Stimulated activated CD8-positive, alpha-beta memory T cell treated with anti-CD3 and anti-CD28 coated beads, Interleukin-2, amount 100 ng/mL, for 1 hour (primary cell): ENCODE results near the gene KIAA1549.

Experiments used
- DNase-seq, 2 donors: peaks; one replicate each; pipeline ENCODE4 v3.0.0-alpha.2; 2020; ENCODE audit warnings: low read depth in 2 of 2

Gene KIAA1549

DNA sequence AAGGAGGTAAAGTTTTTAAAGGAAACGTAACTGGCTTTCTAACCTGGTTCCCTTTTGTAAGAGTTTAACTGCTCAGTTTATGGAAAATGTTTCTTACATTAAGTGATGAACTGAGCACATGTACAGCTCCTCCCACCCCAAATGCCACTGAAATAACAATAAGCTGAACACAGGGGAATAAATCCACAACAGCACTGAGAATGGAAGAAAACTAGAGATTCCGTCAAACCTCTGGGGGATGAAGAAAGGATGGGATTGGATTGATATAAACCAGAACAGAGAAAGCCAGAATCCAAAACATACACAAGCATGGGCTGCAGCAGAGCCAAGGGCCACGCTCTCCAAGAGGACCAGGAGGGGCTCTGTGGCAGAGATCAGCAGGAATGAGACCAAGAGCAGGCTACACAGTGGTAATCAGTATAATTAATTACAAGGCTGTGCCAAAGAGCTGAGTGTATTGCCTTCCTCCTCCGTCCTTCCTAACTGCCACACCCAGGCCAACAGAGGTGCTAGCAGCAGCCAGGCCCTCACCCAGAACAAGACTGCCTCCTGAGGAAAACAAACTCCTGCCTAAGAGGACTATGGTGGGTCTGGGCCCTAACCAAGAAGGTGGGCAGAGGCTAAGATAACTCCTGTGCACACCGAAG, 73.9 kb downstream of the KIAA1549 start:
- no peak for DNase-seq

DNA sequence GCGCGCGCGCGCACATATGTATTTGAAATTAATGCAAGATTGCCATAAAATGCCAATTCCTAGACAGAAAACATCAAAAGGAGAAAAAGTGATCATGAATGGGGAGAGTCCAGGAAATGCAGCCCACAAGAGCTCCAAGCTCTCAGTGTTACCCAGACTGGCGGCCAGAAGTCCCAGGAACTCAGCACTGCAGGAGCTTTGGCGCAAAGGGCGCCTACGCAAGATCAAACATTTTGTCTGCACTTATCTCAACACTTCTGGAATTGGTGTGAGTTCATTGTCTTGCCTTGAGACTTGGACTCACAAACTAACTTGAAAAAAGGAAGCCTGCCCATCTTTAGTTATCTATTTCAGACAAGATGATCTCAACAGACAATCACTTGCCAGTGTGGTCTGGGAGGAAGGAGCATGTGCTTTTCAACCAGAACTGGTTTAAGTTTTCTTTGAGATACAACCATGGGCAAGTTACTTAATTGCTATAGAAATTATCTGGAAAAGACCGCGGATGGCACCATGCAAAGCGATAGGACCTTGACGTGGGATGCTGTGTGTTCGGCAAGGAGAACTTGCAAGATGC, 77.2 kb downstream of the KIAA1549 start:
- no peak for DNase-seq

DNA sequence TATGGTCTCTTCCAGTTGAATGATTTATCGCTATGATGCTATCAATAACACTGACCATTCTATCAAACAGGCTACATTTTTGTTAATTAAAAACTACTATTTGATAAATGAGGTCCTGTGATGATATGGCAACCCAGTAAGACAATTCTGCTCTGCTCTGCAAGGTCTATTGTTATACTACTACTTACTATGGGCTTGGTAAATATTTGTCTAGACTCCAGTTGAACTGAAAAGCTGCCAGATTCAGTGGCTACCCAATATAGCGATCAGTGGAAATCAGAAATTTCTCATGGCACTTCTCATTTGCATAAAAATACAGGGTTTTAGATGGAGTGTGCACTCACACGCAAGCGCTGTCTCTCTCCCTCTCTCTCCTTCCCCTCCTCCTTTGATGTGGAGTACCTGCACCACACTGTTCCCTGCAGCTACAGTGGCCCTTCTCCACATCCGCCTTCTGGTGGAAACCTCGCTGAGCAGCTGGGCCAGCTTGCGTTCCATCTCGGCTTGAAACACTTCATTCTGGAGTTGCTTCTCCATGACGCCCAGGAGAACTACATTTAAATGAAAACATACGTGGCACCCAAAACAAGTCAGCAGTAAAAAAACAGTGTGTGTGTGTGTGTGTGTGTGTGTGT, 77.9 kb downstream of the KIAA1549 start:
- DNase-seq, result peak in 1 of 2 donors; percentile 48

DNA sequence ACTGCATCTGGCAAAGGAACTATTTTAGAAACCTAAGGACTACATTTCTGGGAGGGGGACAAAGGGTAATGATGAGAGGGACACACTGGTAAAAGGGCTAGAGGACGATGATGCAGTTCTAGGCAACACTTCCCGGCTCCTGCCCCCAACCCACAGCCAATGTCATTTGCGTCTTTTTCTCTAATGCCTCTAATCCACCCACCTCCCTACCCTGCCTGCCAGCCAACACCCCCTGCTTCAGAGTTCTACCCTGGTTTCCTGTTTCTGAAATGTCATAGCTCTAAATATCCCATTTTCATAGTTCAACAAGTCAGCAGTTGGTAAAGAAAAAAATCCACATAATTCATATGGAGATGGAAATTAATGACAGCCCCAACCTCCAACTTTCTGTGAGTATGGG, 79.0 kb downstream of the KIAA1549 start:
- no peak for DNase-seq

DNA sequence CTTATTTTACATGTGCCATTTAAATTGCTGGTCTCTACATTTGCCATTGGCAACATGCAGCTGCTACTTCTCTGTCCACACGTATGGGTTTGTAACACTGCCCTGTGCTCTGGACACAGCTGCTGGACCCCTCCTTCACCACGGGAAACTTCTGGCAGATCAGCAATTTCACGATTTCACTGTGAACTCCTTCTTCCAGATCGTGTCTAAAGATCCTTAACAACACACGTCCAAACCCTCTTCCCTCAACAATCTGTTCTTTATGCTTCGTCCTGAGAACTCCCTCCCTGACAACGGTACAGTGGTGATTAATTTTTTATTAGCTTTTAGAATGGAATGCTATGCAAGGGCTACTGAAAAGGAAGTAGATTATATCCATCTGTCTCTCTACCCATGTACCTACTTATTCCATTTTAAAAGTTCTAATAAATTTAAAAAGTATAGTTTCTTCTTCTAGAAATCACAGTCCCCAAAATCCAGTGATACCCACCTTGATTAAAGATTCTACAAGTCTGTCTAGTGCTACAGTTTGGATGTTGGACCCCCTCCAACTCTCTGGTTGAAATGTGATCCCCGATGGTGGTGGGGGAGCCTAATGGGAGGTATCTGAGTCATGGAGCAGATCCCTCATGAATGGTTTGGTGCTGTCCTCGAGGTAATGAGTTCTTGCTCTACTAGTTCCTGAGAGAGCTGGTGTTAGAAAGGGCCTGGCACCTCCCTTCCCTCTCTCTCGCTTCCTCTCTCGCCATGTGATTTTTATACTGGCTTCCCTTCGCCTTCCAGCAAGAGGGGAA, 81.0 kb downstream of the KIAA1549 start:
- DNase-seq, result no peak

DNA sequence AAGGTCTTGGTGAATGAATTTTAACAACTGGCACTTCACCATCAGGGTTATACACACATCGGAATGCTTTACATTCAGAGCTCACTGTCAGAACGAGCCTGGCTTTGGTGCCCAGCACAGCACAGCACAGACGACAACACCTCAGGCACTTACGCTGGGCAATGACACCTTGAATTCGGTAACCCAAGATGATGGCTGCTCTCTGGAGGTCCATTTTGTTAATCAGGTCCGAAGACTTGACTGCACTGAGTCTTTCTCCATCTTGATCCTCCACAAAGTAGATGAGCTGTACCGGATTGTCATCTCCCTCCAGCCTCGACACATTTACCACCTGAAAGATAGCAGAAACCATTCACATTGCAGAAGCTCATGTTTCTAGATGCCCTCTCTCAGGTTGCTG, 82.4 kb downstream of the KIAA1549 start:
- DNase-seq, result no peak

DNA sequence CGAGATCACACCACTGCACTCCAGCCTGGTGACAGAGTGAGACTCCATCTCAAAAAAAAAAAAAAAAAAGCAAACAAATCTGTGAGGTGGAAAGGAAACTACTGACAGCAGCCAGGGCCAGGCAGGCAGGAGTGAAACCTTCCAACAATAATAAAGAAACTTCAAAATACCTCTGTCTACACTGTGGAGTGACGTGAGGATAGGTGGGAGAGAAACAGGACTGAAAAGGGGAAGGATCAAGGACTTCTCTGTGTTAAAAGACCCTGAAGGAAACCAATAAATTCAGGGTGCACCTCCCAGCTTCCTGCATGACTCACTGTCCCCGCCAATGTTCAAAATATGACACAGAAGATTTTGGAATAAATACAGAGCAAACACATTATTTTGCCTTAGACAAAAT, 82.9 kb downstream of the KIAA1549 start:
- no peak for DNase-seq

DNA sequence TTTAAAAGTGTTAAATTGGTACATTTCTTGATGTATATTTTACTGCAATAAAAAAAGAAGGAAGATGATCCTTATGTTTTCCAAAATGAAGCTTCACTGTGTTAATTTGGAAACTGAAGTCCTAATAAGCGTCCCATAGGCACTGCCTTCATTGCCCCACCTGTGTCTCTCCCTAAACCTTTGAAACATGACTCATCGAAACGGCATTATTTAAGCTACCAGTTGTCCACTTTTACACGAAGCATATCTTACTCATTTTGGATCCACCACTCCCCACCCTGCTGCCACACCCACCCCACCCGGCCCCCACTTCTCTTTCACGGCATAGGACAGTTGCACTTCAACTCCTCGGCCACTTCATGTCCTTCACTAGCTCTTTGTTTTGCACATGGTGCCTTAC, 85.5 kb downstream of the KIAA1549 start:
- no peak for DNase-seq

DNA sequence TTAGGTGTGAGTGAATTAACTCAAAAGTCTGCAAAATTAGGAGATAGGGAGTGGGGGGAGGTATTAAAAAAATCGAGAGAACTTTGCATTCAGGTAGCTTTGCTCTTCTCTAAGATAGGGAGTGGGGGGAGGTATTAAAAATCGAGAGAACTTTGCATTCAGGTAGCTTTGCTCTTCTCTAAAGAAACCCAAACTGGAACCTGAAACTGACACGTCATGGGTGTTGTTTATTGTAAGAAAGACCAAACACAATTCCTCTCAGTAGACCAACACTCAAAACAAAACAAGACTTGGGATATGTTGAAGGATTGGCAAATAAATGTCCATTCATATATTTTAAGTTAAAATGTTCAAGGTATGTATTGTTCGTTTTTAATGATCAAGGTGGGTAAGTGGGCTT, 87.9 kb downstream of the KIAA1549 start:
- DNase-seq, result no peak

DNA sequence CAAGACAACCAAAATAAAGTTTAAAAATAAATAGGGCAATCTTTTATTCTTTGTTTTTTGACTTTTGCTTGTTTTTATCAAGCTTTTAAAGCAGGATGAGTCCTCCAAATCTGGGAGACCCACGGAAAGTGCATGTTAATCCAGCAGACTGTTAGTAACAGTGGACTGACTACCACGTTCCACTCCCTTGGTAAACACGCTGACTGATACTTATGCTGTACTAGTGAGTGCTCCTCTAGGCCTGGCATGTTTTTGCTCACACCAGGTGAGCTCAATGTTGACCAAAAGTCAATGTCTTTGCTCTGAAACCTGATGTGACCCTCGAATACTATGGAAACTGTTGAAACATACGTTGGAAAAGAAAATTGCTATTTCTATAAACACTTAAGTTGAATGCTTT, 88.4 kb downstream of the KIAA1549 start:
- no peak for DNase-seq

DNA sequence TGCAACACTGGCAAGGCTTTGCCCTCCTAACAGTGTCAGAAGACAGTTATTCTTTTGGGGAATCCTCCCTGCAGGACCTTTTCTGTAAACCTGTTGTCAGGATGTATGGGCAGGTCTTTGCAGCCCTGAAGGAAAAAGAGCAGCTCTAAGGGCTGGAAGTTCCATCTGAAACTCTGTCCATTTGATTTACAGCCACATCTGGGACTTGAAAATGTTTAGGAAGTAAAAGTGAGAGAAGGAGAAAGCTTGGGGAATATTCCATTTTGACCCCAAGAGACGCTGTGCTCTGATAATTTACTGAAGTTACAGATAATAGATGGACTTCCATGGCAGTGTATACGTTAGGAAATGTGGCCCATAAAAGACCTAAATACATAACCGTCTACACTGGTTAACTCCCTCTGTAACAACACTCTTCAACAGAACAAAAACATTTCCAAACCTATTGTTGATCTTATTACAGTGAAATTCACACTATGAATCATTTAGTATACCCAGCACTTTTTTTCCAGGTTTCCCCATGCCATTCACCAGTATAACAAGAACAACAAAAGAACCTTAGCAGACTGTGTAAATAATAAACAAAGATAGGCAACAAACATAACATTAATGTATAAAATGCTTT, 89.1 kb downstream of the KIAA1549 start:
- no peak for DNase-seq

DNA sequence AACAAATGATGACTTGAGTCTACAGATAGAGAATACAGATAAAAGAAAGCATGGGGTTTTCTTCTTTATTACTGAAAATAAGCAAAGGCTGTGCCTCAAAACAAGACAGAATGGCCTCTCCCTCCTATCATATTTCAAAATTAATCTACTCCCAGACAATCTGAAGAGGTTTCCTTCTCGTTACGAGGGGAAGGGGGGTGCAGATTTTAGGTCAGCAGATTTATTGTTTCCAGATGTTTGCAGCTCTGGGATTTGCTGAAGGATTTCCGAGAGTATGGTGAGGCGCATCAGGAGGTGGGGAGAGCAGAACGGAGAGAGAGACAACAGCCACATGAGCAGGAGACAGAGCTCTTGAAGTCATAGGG, 89.8 kb downstream of the KIAA1549 start:
- DNase-seq, result no peak

DNA sequence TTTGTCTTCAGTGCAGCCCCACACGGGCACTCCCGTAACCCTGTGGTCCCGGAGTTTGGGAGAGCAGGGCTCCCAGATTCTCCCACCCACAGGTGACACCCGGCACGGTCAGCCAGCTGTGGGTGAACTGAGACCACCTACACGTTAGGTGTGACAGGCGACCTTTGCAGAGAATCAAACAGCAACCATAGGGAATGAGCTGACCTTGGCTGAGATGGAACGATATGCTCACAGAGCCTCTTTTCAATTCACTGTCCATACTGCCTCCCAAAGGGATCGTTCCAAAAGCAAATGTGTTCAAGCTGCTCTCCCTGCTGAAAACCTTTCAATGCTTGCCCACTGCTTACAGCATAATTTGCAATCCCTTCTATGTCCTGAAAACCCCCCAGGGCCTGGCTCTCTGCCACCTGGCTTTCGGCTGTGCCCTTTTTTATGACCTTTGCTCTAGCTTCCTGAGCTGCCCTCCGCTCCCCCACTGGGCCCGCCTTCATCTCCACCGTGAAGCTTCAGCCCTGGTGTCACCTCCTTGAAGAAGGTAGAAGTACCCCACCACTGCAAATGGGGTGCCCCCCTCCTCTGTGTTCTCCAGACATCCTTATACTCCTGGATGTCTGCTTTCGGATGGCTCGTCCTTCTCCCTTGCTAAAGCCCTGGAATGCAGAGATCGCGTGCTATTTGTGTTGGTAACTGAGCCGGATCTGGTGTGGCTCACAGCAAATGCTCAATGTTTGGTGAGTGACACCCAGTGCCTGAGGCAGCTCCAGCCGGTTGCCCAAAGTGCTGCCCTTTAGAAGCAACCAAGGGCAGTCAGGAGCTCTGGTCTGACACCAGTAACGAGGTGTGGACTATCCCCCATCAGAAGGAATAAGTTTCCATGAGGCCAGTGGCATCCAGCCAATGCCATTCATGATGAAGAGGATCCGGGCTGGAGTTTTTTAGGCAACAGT, 90.4 kb downstream of the KIAA1549 start:
- DNase-seq, result no peak

DNA sequence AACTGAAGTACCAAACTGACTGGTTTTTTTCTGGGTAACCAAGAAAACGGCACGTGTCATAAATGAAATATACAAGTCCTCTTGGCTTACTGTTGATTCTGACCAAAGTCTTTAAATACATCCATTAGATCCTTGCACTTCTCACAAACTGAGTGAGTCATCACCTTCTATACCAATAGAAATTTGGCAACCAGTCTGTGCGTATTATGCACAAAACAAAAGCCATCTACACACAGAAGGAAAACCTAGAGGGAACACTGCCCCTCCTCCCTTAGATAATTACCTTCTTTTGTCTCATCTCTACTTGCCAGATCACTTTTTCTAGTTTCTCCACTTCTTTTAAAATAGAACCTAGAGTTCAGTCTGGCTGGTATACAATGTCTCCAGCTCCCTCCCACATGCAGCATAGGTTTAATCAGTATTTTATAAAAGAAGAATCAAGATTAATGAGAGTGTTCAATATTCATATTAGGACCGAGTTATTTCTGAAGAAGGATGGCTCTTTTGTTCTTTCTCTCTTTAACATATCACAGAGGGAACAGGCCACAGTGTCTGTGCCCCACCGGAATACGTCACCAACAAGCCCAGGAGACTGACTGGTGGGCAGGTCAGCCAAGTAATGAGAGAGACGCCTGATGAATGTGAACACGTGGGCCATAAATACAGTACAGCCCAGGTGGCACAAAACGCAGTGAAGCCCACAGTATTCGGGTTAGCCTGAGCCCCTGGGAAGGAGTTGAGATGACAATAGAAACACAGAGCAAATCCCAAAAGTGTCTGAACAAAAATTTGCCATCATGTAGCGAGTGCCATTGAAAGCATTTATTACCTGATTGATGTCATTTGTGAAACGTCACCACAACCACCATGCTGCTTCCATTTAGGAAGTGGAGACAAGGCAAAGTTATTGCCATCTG, 91.3 kb downstream of the KIAA1549 start:
- DNase-seq, result no peak

DNA sequence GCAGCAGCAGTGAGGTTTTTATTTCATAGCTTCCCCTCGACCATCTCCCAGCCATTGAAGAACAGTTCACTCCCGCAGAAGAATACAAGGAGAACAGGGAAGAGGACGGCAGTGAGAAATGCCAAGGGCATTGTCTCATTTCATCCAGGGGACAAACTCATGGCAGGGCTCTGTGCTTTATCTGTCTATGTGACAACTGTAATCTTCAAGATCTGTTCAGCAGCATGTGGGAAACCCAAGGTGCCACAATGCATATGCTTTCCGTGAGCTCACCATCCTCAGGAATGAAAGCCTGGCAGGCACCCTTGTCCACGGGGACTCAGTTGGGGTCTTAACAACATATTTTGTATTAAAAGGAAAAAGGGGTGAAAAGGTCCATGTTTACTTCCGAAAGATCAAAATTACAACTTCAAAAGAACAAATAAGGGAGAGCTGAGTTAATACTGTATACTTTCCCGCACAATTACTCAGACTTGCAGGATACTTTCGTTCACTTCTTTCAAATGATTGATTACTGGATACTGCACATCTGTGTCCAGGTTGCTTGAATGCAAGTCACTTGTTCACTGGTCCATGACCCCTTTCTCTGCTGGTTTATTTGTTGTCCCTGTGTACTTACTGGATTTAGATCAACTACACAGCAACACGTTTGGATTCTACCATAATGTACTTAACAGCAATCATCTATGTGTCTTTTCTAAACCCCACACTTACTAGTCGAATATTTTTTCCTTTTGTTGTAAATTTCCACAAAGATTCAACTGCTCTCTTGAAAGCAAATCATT, 93.1 kb downstream of the KIAA1549 start:
- DNase-seq, result no peak

DNA sequence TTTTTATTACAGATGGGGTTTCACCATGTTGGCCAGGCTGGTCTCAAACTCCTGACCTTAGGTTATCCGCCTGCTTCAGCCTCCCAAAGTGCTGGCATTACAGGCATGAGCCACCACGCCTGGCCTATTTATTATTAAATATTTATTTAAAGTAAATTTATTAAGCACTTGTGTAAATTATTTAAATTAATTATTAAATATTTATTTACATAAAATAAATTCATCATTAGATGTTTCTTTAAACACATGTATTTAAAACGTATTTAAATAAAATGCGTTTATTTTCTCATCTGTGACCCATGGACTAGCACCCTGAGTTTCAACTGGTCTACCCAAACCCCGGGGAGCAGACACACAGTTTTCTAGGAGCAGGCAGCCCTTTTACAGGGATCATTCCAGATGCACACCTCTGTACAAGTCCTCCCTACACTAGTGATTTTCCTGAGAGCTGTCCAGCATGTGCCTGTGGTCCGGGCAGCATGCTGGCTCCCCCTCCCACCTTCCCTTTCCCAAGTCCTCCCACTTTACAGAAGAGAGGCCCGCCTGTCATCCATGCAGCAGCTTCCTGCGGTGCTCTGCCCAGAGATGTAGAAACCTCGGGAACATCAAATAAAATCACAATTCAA, 94.0 kb downstream of the KIAA1549 start:
- DNase-seq, result no peak

DNA sequence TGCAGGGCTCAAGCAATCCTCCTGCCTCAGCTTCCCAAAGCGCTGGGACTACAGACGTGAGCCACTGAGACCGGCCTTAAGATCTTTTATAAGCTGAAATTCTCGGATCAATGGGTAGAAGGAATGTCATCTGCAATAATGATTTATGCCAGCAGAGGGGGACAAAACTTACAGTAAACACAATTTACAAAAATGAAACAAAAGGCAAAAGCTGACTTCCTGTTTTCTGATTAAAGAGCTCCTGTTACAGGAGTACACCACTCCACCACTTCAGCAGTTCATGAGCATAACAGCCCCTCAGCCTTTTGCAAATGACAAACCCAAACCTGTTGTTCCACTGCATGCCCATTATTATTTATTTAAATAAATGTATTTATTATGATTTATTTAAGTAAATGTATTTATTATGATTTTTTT, 94.7 kb downstream of the KIAA1549 start:
- no peak for DNase-seq

DNA sequence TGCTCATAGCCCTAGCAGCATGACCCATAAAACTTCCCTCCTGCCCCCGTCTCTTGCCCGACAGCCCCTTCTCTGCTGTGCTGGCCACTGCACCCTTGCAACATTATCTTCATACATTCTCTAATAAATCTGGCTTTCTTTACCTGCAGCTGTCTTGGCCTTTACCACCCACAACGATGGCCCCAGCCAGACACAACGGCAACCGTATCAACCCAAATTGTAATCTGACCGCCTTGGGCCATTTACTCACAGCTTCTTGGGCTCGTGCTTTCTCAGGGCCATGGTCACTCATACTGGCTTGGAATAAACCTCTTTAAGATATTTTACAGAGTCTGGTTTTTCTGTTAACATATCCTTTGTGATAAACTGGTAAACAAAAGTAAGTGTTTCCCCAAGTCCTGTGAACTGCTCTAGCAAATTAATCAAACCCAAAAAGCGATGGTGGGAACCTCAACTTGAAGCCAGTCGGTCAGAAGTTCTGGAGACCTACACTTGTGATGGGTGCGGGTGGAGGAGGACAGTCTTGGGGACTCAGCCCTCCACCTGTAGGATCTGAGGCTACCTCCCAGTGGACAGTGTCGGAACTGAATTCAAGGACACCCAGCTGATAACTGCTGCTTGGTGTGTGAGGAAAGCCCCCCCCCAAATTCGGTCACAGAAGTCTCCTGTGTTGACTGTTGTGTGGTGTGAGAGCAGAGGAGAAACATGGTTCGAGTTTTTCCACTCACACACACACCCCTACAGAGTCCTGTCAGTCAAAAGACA, 95.6 kb downstream of the KIAA1549 start:
- no peak for DNase-seq
